CD14-positive monocyte (primary cell): Measurements from ENCODE around the gene LDLRAD4. TPM values are rescaled to one million over a fixed set of nuclear protein-coding genes. Genes with fewer than 3 reads are reported as not detected.

Source experiments
- DNase-seq, 3 donors: peaks; one replicate each; pipeline ENCODE4 v3.0.0-alpha.2; 2011 to 2022
- H2AFZ ChIP-seq: 2 replicates; pipeline ENCODE4 v1.6.0; 2012; ENCODE audit warnings: mild to moderate bottlenecking, low read depth, low read length, inconsistent platforms; ENCODE audit not compliant: insufficient read depth, poor library complexity, severe bottlenecking
- H3K27ac ChIP-seq, 2 donors: 1 replicate in 1 of 2; 2 replicates in 1 of 2; pipeline ENCODE4 v1.5.1; 2012 to 2013; ENCODE audit warnings: low read length in 2 of 2, control low read depth in 1 of 2, inconsistent platforms in 1 of 2, low read depth in 1 of 2, mild to moderate bottlenecking in 1 of 2
- H3K27me3 ChIP-seq, 2 donors: one replicate each; pipeline versions ENCODE4 v1.6.0 to v1.6.1; 2011 to 2013; ENCODE audit warnings: low read length in 2 of 2; ENCODE audit not compliant: control insufficient read depth in 2 of 2, insufficient read depth in 2 of 2
- H3K36me3 ChIP-seq, 2 donors: replicated peaks in 1 of 2; 1 replicate in 1 of 2; 2 replicates in 1 of 2; pipeline versions ENCODE4 v1.5.1 to v1.6.1; 2012 to 2013; ENCODE audit warnings: low read length in 2 of 2, control low read depth in 1 of 2, inconsistent platforms in 1 of 2, mild to moderate bottlenecking in 1 of 2; ENCODE audit not compliant: insufficient read depth in 2 of 2, control insufficient read depth in 1 of 2
- H3K4me1 ChIP-seq, 2 donors: 1 replicate in 1 of 2; 2 replicates in 1 of 2; pipeline versions ENCODE4 v1.5.1 to v1.6.1; 2012 to 2013; ENCODE audit warnings: low read length in 2 of 2, control low read depth in 1 of 2, inconsistent platforms in 1 of 2, mild to moderate bottlenecking in 1 of 2, moderate library complexity in 1 of 2; ENCODE audit not compliant: insufficient read depth in 2 of 2, control insufficient read depth in 1 of 2
- H3K4me2 ChIP-seq: replicated peaks from 2 replicates; pipeline ENCODE3; 2012; ENCODE audit warnings: low read length, moderate library complexity, mild to moderate bottlenecking; ENCODE audit not compliant: poor library complexity, severe bottlenecking; ENCODE audit errors: extremely low read depth
- H3K4me3 ChIP-seq, 3 experiments: fragments of 200-600 bp in 1 of 3; sonication (generic) in 1 of 3; replicated peaks in 1 of 3; 1 replicate in 2 of 3; 2 replicates in 1 of 3; pipeline ENCODE4 v1.5.1; 2011 to 2013; ENCODE audit warnings: low read length in 3 of 3, mild to moderate bottlenecking in 3 of 3, control low read depth in 2 of 3, low read depth in 2 of 3, inconsistent platforms in 1 of 3, moderate library complexity in 1 of 3
- H3K79me2 ChIP-seq: 2 replicates; pipeline ENCODE4 v1.6.0; 2012; ENCODE audit warnings: mild to moderate bottlenecking, control low read depth, inconsistent platforms, low read length, moderate library complexity; ENCODE audit not compliant: insufficient read depth
- H3K9ac ChIP-seq: 2 replicates; pipeline ENCODE4 v1.6.0; 2017; ENCODE audit warnings: low read length, mild to moderate bottlenecking; ENCODE audit not compliant: insufficient read depth, poor library complexity, severe bottlenecking
- H3K9me3 ChIP-seq, 2 donors: replicated peaks in 1 of 2; 1 replicate in 1 of 2; 2 replicates in 1 of 2; pipeline versions ENCODE4 v1.5.1 to v1.6.1; 2012 to 2013; ENCODE audit warnings: low read length in 2 of 2, control low read depth in 1 of 2; ENCODE audit not compliant: control insufficient read depth in 1 of 2, insufficient read depth in 1 of 2
- H4K20me1 ChIP-seq: 2 replicates; pipeline ENCODE4 v1.6.0; 2012; ENCODE audit warnings: mild to moderate bottlenecking, low read length, control low read depth, moderate library complexity; ENCODE audit not compliant: insufficient read depth
- H3K27ac Mint-ChIP-seq, 7 donors: one replicate each; pipeline ENCODE4 v1.8.0; 2020; ENCODE audit warnings: mild to moderate bottlenecking in 7 of 7, mixed read lengths in 7 of 7, moderate library complexity in 6 of 7, inconsistent platforms in 2 of 7
- H3K27me3 Mint-ChIP-seq, 3 donors: one replicate each; pipeline ENCODE4 v1.8.0; 2021 to 2022; ENCODE audit warnings: low read depth in 3 of 3, mild to moderate bottlenecking in 3 of 3, mixed read lengths in 3 of 3, moderate library complexity in 3 of 3, inconsistent platforms in 1 of 3
- H3K36me3 Mint-ChIP-seq, 2 donors: one replicate each; pipeline ENCODE4 v1.8.0; 2020; ENCODE audit warnings: mixed read lengths in 2 of 2, inconsistent platforms in 1 of 2, mild to moderate bottlenecking in 1 of 2
- H3K4me1 Mint-ChIP-seq: one replicate; pipeline ENCODE4 v1.8.0; 2020; ENCODE audit warnings: mild to moderate bottlenecking, mixed read lengths
- H3K4me3 Mint-ChIP-seq, 2 donors: one replicate each; pipeline ENCODE4 v1.8.0; 2020; ENCODE audit warnings: mild to moderate bottlenecking in 2 of 2, mixed read lengths in 2 of 2, moderate library complexity in 1 of 2
- H3K9me3 Mint-ChIP-seq, 7 donors: one replicate each; pipeline ENCODE4 v1.8.0; 2020 to 2022; ENCODE audit warnings: mixed read lengths in 7 of 7, mild to moderate bottlenecking in 6 of 7, moderate library complexity in 6 of 7, inconsistent platforms in 2 of 7
- CTCF ChIP-seq: fragments of 200-600 bp; IDR thresholded peaks from one replicate; pipeline ENCODE4 v1.8.0; 2022; ENCODE audit warnings: antibody characterized with exemption, mild to moderate bottlenecking
- WGBS: methylation state at CpG from one replicate; pipeline ENCODE4 v1.1.5; 2013; ENCODE audit warnings: missing lambda C conversion rate; ENCODE audit not compliant: insufficient coverage; 5-methylcytosine and 5-hydroxymethylcytosine counted together
- intact Hi-C, 2 donors: fragments of 100-400 bp; cut with micrococcal nuclease; formaldehyde crosslinking; loops; one replicate each; pipeline versions ENCODE4 v1.15.0 to v1.15.1; 2023
- polyA plus RNA-seq, 3 donors: library from polyadenylated mRNA; depleted of rRNA in 1 of 3; unstranded in 2 of 3; stranded (reverse) in 1 of 3; fragments of 300-500 nt in 2 of 3; fragments of >200 nt in 1 of 3; fragmentation: Illumina TruSeq in 2 of 3; gene quantifications; 1 replicate in 2 of 3; 2 replicates in 1 of 3; pipeline ENCODE4 v1.2.3, GENCODE V29; 2012 to 2021

Gene LDLRAD4
- polyA plus RNA-seq, 3 donors = 13.5 to 15.4 (median 13.8) TPM

- H3K79me2 ChIP-seq = no peaks in the 10 kb centered on the region
- H3K36me3 Mint-ChIP-seq = peaks cover 3 to 14% of the 10 kb centered on the region in 2 donors
- no peaks in the 10 kb centered on the region for H3K4me1 ChIP-seq
- H3K27me3 Mint-ChIP-seq = peaks cover 0 to 4% (median 3%) of the 10 kb centered on the region in 3 donors
- H3K9me3 ChIP-seq = peaks cover 7 to 9% of the 10 kb centered on the region in 2 donors
- no peak for TF ChIP-seq CTCF
- no peak overlapping the region for H3K27ac ChIP-seq
- no peaks in the 10 kb centered on the region for H4K20me1 ChIP-seq
- H3K36me3 ChIP-seq = no peaks in the 10 kb centered on the region
- no peak overlapping the region for H2AFZ ChIP-seq
- DNase-seq = peak in 1 of 3 donors; percentile 1
- H3K4me1 Mint-ChIP-seq = peaks cover 2% of the 10 kb centered on the region
- H3K27me3 ChIP-seq = no peaks in the 10 kb centered on the region
- intact Hi-C loops = no loop called here
- no peak overlapping the region for H3K9ac ChIP-seq
- H3K4me2 ChIP-seq = no peak overlapping the region
- H3K4me3 ChIP-seq = no peak overlapping the region
- H3K4me3 Mint-ChIP-seq = no peak overlapping the region
- H3K9me3 Mint-ChIP-seq = peaks cover 5 to 16% (median 11%) of the 10 kb centered on the region in 7 donors
- peak overlapping the region in 2 of 7 donors; percentile 19 to 27 for H3K27ac Mint-ChIP-seq
- 98% methylated on average over 13 of the region's 14 CpGs for WGBS
These were observed 384.9 kb downstream of the LDLRAD4 start for GRCh38 chr18:13603304-13604019.

GRCh38 chr18:13604786-13605185 lies 386.2 kb downstream of the LDLRAD4 start:
- peak in 1 of 3 donors; percentile 0 for DNase-seq
- Mint-ChIP-seq H3K36me3 (peaks cover 4 to 14% of the 10 kb centered on the region in 2 donors), H3K4me1 (peaks cover 10% of the 10 kb centered on the region), H3K4me3 (no peak overlapping the region), H3K27me3 (peaks cover 0 to 5% (median 4%) of the 10 kb centered on the region in 3 donors), H3K27ac (no peak overlapping the region), H3K9me3 (peaks cover 0 to 6% (median 0%) of the 10 kb centered on the region in 7 donors)
- no peak overlapping the region for H3K4me2 ChIP-seq
- no peaks in the 10 kb centered on the region for H4K20me1 ChIP-seq
- no peaks in the 10 kb centered on the region for H3K9me3 ChIP-seq
- no peak overlapping the region for H3K27ac ChIP-seq
- H3K9ac ChIP-seq = no peak overlapping the region
- no peaks in the 10 kb centered on the region for H3K27me3 ChIP-seq
- H2AFZ ChIP-seq = no peak overlapping the region
- no peak for TF ChIP-seq CTCF
- intact Hi-C loops = no loop called here
- no peak overlapping the region for H3K4me3 ChIP-seq
- H3K36me3 ChIP-seq = no peaks in the 10 kb centered on the region
- H3K79me2 ChIP-seq = no peaks in the 10 kb centered on the region
- WGBS = 72% methylated on average over 5 of the region's 7 CpGs
- H3K4me1 ChIP-seq = peaks cover 8 to 12% of the 10 kb centered on the region in 2 donors
